CD14-positive monocyte (primary cell): Measurements from ENCODE around the gene ERGIC1. TPM values are rescaled to one million over a fixed set of nuclear protein-coding genes. Genes with fewer than 3 reads are reported as not detected.

ENCODE experiments used
- DNase-seq, 3 donors: peaks; one replicate each; pipeline ENCODE4 v3.0.0-alpha.2; 2011 to 2022
- H2AFZ ChIP-seq: 2 replicates; pipeline ENCODE4 v1.6.0; 2012; ENCODE audit warnings: mild to moderate bottlenecking, low read depth, low read length, inconsistent platforms; ENCODE audit not compliant: insufficient read depth, poor library complexity, severe bottlenecking
- H3K27ac ChIP-seq, 2 donors: 1 replicate in 1 of 2; 2 replicates in 1 of 2; pipeline ENCODE4 v1.5.1; 2012 to 2013; ENCODE audit warnings: low read length in 2 of 2, control low read depth in 1 of 2, inconsistent platforms in 1 of 2, low read depth in 1 of 2, mild to moderate bottlenecking in 1 of 2
- H3K27me3 ChIP-seq, 2 donors: one replicate each; pipeline versions ENCODE4 v1.6.0 to v1.6.1; 2011 to 2013; ENCODE audit warnings: low read length in 2 of 2; ENCODE audit not compliant: control insufficient read depth in 2 of 2, insufficient read depth in 2 of 2
- H3K36me3 ChIP-seq, 2 donors: replicated peaks in 1 of 2; 1 replicate in 1 of 2; 2 replicates in 1 of 2; pipeline versions ENCODE4 v1.5.1 to v1.6.1; 2012 to 2013; ENCODE audit warnings: low read length in 2 of 2, control low read depth in 1 of 2, inconsistent platforms in 1 of 2, mild to moderate bottlenecking in 1 of 2; ENCODE audit not compliant: insufficient read depth in 2 of 2, control insufficient read depth in 1 of 2
- H3K4me1 ChIP-seq, 2 donors: 1 replicate in 1 of 2; 2 replicates in 1 of 2; pipeline versions ENCODE4 v1.5.1 to v1.6.1; 2012 to 2013; ENCODE audit warnings: low read length in 2 of 2, control low read depth in 1 of 2, inconsistent platforms in 1 of 2, mild to moderate bottlenecking in 1 of 2, moderate library complexity in 1 of 2; ENCODE audit not compliant: insufficient read depth in 2 of 2, control insufficient read depth in 1 of 2
- H3K4me2 ChIP-seq: replicated peaks from 2 replicates; pipeline ENCODE3; 2012; ENCODE audit warnings: low read length, moderate library complexity, mild to moderate bottlenecking; ENCODE audit not compliant: poor library complexity, severe bottlenecking; ENCODE audit errors: extremely low read depth
- H3K4me3 ChIP-seq, 3 experiments: fragments of 200-600 bp in 1 of 3; sonication (generic) in 1 of 3; replicated peaks in 1 of 3; 1 replicate in 2 of 3; 2 replicates in 1 of 3; pipeline ENCODE4 v1.5.1; 2011 to 2013; ENCODE audit warnings: low read length in 3 of 3, mild to moderate bottlenecking in 3 of 3, control low read depth in 2 of 3, low read depth in 2 of 3, inconsistent platforms in 1 of 3, moderate library complexity in 1 of 3
- H3K79me2 ChIP-seq: 2 replicates; pipeline ENCODE4 v1.6.0; 2012; ENCODE audit warnings: mild to moderate bottlenecking, control low read depth, inconsistent platforms, low read length, moderate library complexity; ENCODE audit not compliant: insufficient read depth
- H3K9ac ChIP-seq: 2 replicates; pipeline ENCODE4 v1.6.0; 2017; ENCODE audit warnings: low read length, mild to moderate bottlenecking; ENCODE audit not compliant: insufficient read depth, poor library complexity, severe bottlenecking
- H3K9me3 ChIP-seq, 2 donors: replicated peaks in 1 of 2; 1 replicate in 1 of 2; 2 replicates in 1 of 2; pipeline versions ENCODE4 v1.5.1 to v1.6.1; 2012 to 2013; ENCODE audit warnings: low read length in 2 of 2, control low read depth in 1 of 2; ENCODE audit not compliant: control insufficient read depth in 1 of 2, insufficient read depth in 1 of 2
- H4K20me1 ChIP-seq: 2 replicates; pipeline ENCODE4 v1.6.0; 2012; ENCODE audit warnings: mild to moderate bottlenecking, low read length, control low read depth, moderate library complexity; ENCODE audit not compliant: insufficient read depth
- H3K27ac Mint-ChIP-seq, 7 donors: one replicate each; pipeline ENCODE4 v1.8.0; 2020; ENCODE audit warnings: mild to moderate bottlenecking in 7 of 7, mixed read lengths in 7 of 7, moderate library complexity in 6 of 7, inconsistent platforms in 2 of 7
- H3K27me3 Mint-ChIP-seq, 3 donors: one replicate each; pipeline ENCODE4 v1.8.0; 2021 to 2022; ENCODE audit warnings: low read depth in 3 of 3, mild to moderate bottlenecking in 3 of 3, mixed read lengths in 3 of 3, moderate library complexity in 3 of 3, inconsistent platforms in 1 of 3
- H3K36me3 Mint-ChIP-seq, 2 donors: one replicate each; pipeline ENCODE4 v1.8.0; 2020; ENCODE audit warnings: mixed read lengths in 2 of 2, inconsistent platforms in 1 of 2, mild to moderate bottlenecking in 1 of 2
- H3K4me1 Mint-ChIP-seq: one replicate; pipeline ENCODE4 v1.8.0; 2020; ENCODE audit warnings: mild to moderate bottlenecking, mixed read lengths
- H3K4me3 Mint-ChIP-seq, 2 donors: one replicate each; pipeline ENCODE4 v1.8.0; 2020; ENCODE audit warnings: mild to moderate bottlenecking in 2 of 2, mixed read lengths in 2 of 2, moderate library complexity in 1 of 2
- H3K9me3 Mint-ChIP-seq, 7 donors: one replicate each; pipeline ENCODE4 v1.8.0; 2020 to 2022; ENCODE audit warnings: mixed read lengths in 7 of 7, mild to moderate bottlenecking in 6 of 7, moderate library complexity in 6 of 7, inconsistent platforms in 2 of 7
- CTCF ChIP-seq: fragments of 200-600 bp; IDR thresholded peaks from one replicate; pipeline ENCODE4 v1.8.0; 2022; ENCODE audit warnings: antibody characterized with exemption, mild to moderate bottlenecking
- WGBS: methylation state at CpG from one replicate; pipeline ENCODE4 v1.1.5; 2013; ENCODE audit warnings: missing lambda C conversion rate; ENCODE audit not compliant: insufficient coverage; 5-methylcytosine and 5-hydroxymethylcytosine counted together
- intact Hi-C, 2 donors: fragments of 100-400 bp; cut with micrococcal nuclease; formaldehyde crosslinking; loops; one replicate each; pipeline versions ENCODE4 v1.15.0 to v1.15.1; 2023
- polyA plus RNA-seq, 3 donors: library from polyadenylated mRNA; depleted of rRNA in 1 of 3; unstranded in 2 of 3; stranded (reverse) in 1 of 3; fragments of 300-500 nt in 2 of 3; fragments of >200 nt in 1 of 3; fragmentation: Illumina TruSeq in 2 of 3; gene quantifications; 1 replicate in 2 of 3; 2 replicates in 1 of 3; pipeline ENCODE4 v1.2.3, GENCODE V29; 2012 to 2021

Gene ERGIC1
- polyA plus RNA-seq, 3 donors, result 28.3 to 76.2 (median 34.1) TPM

GRCh38 chr5:172920995-172921394 is 86.9 kb downstream of the ERGIC1 start:
- H3K4me2 ChIP-seq, result no peak overlapping the region
- no peak for TF ChIP-seq CTCF
- Mint-ChIP-seq H3K36me3 (peaks cover 63 to 73% of the 10 kb centered on the region in 2 donors), H3K4me1 (peaks cover 9% of the 10 kb centered on the region), H3K27ac (peak overlapping the region in 2 of 7 donors; percentile 9 to 18), H3K9me3 (peaks cover 0 to 4% (median 0%) of the 10 kb centered on the region in 7 donors), H3K27me3 (peaks cover 0 to 4% (median 0%) of the 10 kb centered on the region in 3 donors), H3K4me3 (no peak overlapping the region)
- no peaks in the 10 kb centered on the region for H3K79me2 ChIP-seq
- H3K27me3 ChIP-seq, result no peaks in the 10 kb centered on the region
- intact Hi-C loops, result loop anchor here in 1 of 2 donors (10.0 kb wide), 1 partner anchor 446 kb away; no protein-coding TSS in a partner anchor
- no peak overlapping the region for H3K9ac ChIP-seq
- no peaks in the 10 kb centered on the region for H3K9me3 ChIP-seq
- no peak overlapping the region for H3K4me3 ChIP-seq
- H4K20me1 ChIP-seq, result no peaks in the 10 kb centered on the region
- DNase-seq, result no peak
- H3K36me3 ChIP-seq, result peaks cover 22 to 57% of the 10 kb centered on the region in 2 donors
- WGBS, result 95% methylated on average over 9 of the region's 12 CpGs
- no peak overlapping the region for H3K27ac ChIP-seq
- no peak overlapping the region for H2AFZ ChIP-seq
- no peaks in the 10 kb centered on the region for H3K4me1 ChIP-seq

GRCh38 chr5:172921906-172922305 is 87.9 kb downstream of the ERGIC1 start:
- H3K36me3 ChIP-seq, result peaks cover 26 to 62% of the 10 kb centered on the region in 2 donors
- H3K4me2 ChIP-seq, result no peak overlapping the region
- H3K27me3 ChIP-seq, result no peaks in the 10 kb centered on the region
- no peaks in the 10 kb centered on the region for H3K4me1 ChIP-seq
- Mint-ChIP-seq H3K36me3 (peaks cover 64 to 72% of the 10 kb centered on the region in 2 donors), H3K9me3 (peaks cover 0 to 4% (median 0%) of the 10 kb centered on the region in 7 donors), H3K4me3 (no peak overlapping the region), H3K4me1 (peaks cover 9% of the 10 kb centered on the region), H3K27ac (peak overlapping the region in 1 of 7 donors; percentile 70), H3K27me3 (peaks cover 0 to 4% (median under 1%) of the 10 kb centered on the region in 3 donors)
- no peaks in the 10 kb centered on the region for H3K9me3 ChIP-seq
- no peak overlapping the region for H3K9ac ChIP-seq
- no peak overlapping the region for H2AFZ ChIP-seq
- no peak for TF ChIP-seq CTCF
- H3K27ac ChIP-seq, result no peak overlapping the region
- 100% methylated on average over 5 of the region's 7 CpGs for WGBS
- H3K4me3 ChIP-seq, result no peak overlapping the region
- intact Hi-C loops, result loop anchor here in 1 of 2 donors (10.0 kb wide), 1 partner anchor 447 kb away; no protein-coding TSS in a partner anchor
- H4K20me1 ChIP-seq, result no peaks in the 10 kb centered on the region
- no peak for DNase-seq
- no peaks in the 10 kb centered on the region for H3K79me2 ChIP-seq
